ENCODE measurements around the gene LRRC74B.
"Not testable (repeated sequence)": the region's sequence is repeated elsewhere in the genome, so short reads cannot be mapped to it uniquely, and the experiment has no call there.

The LRRC74B gene

DNA sequence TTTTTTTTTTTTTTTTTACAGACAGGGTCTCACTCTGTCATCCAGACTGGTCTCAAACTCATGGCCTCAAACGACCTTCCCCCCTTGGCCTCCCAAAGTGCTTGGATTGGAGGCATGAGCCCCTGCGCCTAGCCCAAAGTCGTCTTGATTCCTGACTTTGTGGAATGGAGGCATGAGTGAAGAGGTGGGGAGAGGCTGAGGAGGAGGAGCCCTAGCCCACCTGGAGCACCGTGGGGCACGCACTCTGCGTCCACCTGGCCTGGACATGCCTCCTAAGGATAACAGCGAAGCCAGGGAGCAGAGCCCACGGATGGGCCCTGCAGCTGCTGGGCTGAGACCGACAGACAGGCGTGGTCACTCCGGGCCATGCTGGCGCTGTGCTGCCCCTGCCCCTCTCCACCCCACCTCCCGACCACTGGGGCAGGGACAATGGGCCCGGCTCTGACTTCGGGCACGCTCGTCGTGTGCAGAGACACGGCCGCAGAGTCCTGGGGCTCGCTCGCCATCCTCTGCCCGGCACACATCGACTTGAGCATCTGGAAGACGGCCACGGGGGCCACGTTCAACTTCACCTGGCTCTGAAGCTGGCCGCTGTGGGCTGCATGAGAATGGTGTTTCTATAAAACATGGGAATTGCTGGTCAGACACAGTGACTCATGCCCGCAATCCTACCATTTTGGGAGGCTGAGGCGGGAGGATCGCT, 34.8 kb downstream of the LRRC74B start:
- no peak for DNase-seq (ENCODE audit: low spot score)
- Histone ChIP-seq H3K27ac (no peak overlapping the region), H3K4me3 (no peak overlapping the region)
- TF ChIP-seq, protein P1, sequence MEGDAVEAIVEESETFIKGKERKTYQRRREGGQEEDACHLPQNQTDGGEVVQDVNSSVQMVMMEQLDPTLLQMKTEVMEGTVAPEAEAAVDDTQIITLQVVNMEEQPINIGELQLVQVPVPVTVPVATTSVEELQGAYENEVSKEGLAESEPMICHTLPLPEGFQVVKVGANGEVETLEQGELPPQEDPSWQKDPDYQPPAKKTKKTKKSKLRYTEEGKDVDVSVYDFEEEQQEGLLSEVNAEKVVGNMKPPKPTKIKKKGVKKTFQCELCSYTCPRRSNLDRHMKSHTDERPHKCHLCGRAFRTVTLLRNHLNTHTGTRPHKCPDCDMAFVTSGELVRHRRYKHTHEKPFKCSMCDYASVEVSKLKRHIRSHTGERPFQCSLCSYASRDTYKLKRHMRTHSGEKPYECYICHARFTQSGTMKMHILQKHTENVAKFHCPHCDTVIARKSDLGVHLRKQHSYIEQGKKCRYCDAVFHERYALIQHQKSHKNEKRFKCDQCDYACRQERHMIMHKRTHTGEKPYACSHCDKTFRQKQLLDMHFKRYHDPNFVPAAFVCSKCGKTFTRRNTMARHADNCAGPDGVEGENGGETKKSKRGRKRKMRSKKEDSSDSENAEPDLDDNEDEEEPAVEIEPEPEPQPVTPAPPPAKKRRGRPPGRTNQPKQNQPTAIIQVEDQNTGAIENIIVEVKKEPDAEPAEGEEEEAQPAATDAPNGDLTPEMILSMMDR (IDR thresholded peaks at IDR 0.05): no peak

DNA sequence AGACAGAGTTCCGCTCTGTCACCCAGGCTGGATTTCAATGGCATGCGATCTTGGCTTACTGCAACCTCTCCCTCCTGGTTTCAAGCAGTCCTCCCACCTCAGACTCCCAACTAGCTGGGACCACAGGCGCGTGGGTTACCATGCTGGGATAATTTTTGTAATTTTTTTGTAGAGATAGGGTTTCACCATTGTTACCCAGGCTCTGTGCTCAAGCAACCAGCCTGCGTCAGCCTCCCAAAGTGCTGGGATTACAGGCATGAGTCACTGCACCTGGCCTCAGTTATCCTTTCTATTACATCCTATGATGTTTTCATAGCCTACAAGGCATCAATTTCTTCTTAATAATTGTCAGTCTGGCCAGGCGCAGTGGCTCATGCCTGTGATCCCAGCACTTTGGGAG, 36.5 kb downstream of the LRRC74B start:
- Histone ChIP-seq H3K27ac (no peak overlapping the region), H3K4me3 (no peak overlapping the region)
- TF ChIP-seq, protein P1 (IDR thresholded peaks at IDR 0.05): no peak
- no peak for DNase-seq (ENCODE audit: low spot score)

- DNase-seq (ENCODE audit: low spot score): no peak
- TF ChIP-seq, protein P1 (IDR thresholded peaks at IDR 0.05): no peak
- Histone ChIP-seq H3K27ac (no peak overlapping the region), H3K4me3 (no peak overlapping the region)
These were observed 41.4 kb downstream of the LRRC74B start for GRCh38 chr22:21087119-21087518.

GRCh38 chr22:21087926-21088325, 42.2 kb downstream of the LRRC74B start:
- DNase-seq (ENCODE audit: low spot score); H3K27ac ChIP-seq; H3K4me3 ChIP-seq: not testable (repeated sequence)

GRCh38 chr22:21091220-21091619, 45.5 kb downstream of the LRRC74B start:
- DNase-seq (ENCODE audit: low spot score); H3K4me3 ChIP-seq; H3K27ac ChIP-seq: not testable (repeated sequence)

GRCh38 chr22:21092797-21093554, 47.2 kb downstream of the LRRC74B start:
- H3K4me3 ChIP-seq: no peak overlapping the region
- no peak for DNase-seq (ENCODE audit: low spot score)
- TF ChIP-seq, protein P1 (IDR thresholded peaks at IDR 0.05): no peak
- no peak overlapping the region for H3K27ac ChIP-seq

- DNase-seq (ENCODE audit: low spot score); H3K4me3 ChIP-seq; H3K27ac ChIP-seq: not testable (repeated sequence)
These were observed 47.9 kb downstream of the LRRC74B start for GRCh38 chr22:21093555-21094137.

GRCh38 chr22:21094911-21095772, 49.4 kb downstream of the LRRC74B start:
- H3K4me3 ChIP-seq: no peak overlapping the region
- no peak overlapping the region for H3K27ac ChIP-seq
- TF ChIP-seq, protein P1 (IDR thresholded peaks at IDR 0.05): no peak
- DNase-seq (ENCODE audit: low spot score): no peak

Data from coronary artery (tissue), 2 donors.